IPS-18c (cell line): ENCODE measurements around the gene DYNLL1.
"Not testable (repeated sequence)": the region's sequence is repeated elsewhere in the genome, so short reads cannot be mapped to it uniquely, and the experiment has no call there.

Experiments
- H3K4me3 ChIP-seq: 2 replicates; pipeline ENCODE4 v1.7.0; 2013; ENCODE audit warnings: low read depth, mild to moderate bottlenecking, low read length, moderate library complexity; ENCODE audit not compliant: insufficient read depth
- H3K9me3 ChIP-seq: one replicate; pipeline ENCODE4 v1.6.1; 2013; ENCODE audit warnings: mild to moderate bottlenecking, low read length, moderate library complexity; ENCODE audit not compliant: control insufficient read depth, insufficient read depth

DYNLL1 gene

GRCh38 chr12:120490833-120491512 lies 4.9 kb upstream of the DYNLL1 start:
- Histone ChIP-seq H3K4me3 (no peak overlapping the region; the same call in 1 of the 2 replicates), H3K9me3 (no peaks in the 10 kb centered on the region)

GRCh38 chr12:120495186-120495730 lies 655 bp upstream of the DYNLL1 start:
- Histone ChIP-seq H3K4me3 (peak overlapping the region; percentile 94), H3K9me3 (no peaks in the 10 kb centered on the region)

- H3K4me3 ChIP-seq: peak overlapping the region; percentile 94
- no peaks in the 10 kb centered on the region for H3K9me3 ChIP-seq
These were observed 764 bp downstream of the DYNLL1 start for GRCh38 chr12:120496413-120497340.

GRCh38 chr12:120497524-120498150 lies 1.7 kb downstream of the DYNLL1 start:
- Histone ChIP-seq H3K4me3 (peak overlapping the region; percentile 94), H3K9me3 (no peaks in the 10 kb centered on the region)

- H3K9me3 ChIP-seq: no peaks in the 10 kb centered on the region
- no peak overlapping the region for H3K4me3 ChIP-seq
These were observed 3.1 kb downstream of the DYNLL1 start for GRCh38 chr12:120498870-120499515.

- H3K9me3 ChIP-seq: no peaks in the 10 kb centered on the region
- no peak overlapping the region for H3K4me3 ChIP-seq
These were observed 4.7 kb downstream of the DYNLL1 start for GRCh38 chr12:120500581-120500980.

- H3K4me3 ChIP-seq: no peak overlapping the region
- H3K9me3 ChIP-seq: no peaks in the 10 kb centered on the region
These were observed 8.7 kb downstream of the DYNLL1 start for GRCh38 chr12:120504587-120504986.

GRCh38 chr12:120508537-120508936 lies 12.6 kb downstream of the DYNLL1 start:
- H3K4me3 ChIP-seq: no peak overlapping the region
- no peaks in the 10 kb centered on the region for H3K9me3 ChIP-seq

GRCh38 chr12:120514002-120514401 lies 18.1 kb downstream of the DYNLL1 start:
- Histone ChIP-seq H3K4me3 (no peak overlapping the region), H3K9me3 (no peaks in the 10 kb centered on the region)

GRCh38 chr12:120515496-120515895 lies 19.6 kb downstream of the DYNLL1 start:
- no peaks in the 10 kb centered on the region for H3K9me3 ChIP-seq
- no peak overlapping the region for H3K4me3 ChIP-seq

- not testable (repeated sequence) for H3K9me3 ChIP-seq, H3K4me3 ChIP-seq
These were observed 23.4 kb downstream of the DYNLL1 start for GRCh38 chr12:120519324-120519723.

GRCh38 chr12:120522568-120522967 lies 26.7 kb downstream of the DYNLL1 start:
- no peaks in the 10 kb centered on the region for H3K9me3 ChIP-seq
- no peak overlapping the region for H3K4me3 ChIP-seq

GRCh38 chr12:120528861-120529525 lies 33.1 kb downstream of the DYNLL1 start, which contains the start of gene COQ5:
Gene COQ5, minus strand, starts transcription at chr12:120529158. Its CDS starts 17 bp downstream, at chr12:120529141.
- Histone ChIP-seq H3K9me3 (no peaks in the 10 kb centered on the region), H3K4me3 (peak within 1 kb of the TSS; percentile 98)

- Histone ChIP-seq H3K9me3 (peaks cover 2% of the 10 kb centered on the region), H3K4me3 (peak overlapping the region; percentile 98; the same call in 1 of the 2 replicates)
These were observed 33.9 kb downstream of the DYNLL1 start for GRCh38 chr12:120529641-120530417.

GRCh38 chr12:120530418-120530761 lies 34.5 kb downstream of the DYNLL1 start:
- H3K4me3 ChIP-seq, H3K9me3 ChIP-seq: not testable (repeated sequence)

- peaks cover 2% of the 10 kb centered on the region for H3K9me3 ChIP-seq
- H3K4me3 ChIP-seq: no peak overlapping the region
These were observed 36.9 kb downstream of the DYNLL1 start for GRCh38 chr12:120532701-120533238.
